DND-41 (cell line): ENCODE data around the gene SART1.
"Not testable (repeated sequence)": the region's sequence is repeated elsewhere in the genome, so short reads cannot be mapped to it uniquely, and the experiment has no call there.

Experiments used
- EZH2 ChIP-seq: IDR thresholded peaks from 3 replicates; pipeline ENCODE4 v1.6.1; 2012; ENCODE audit warnings: borderline replicate concordance, low read depth, mild to moderate bottlenecking, moderate library complexity, low read length, inconsistent platforms; ENCODE audit not compliant: severe bottlenecking
- TF ChIP-seq, protein P1 (sequence below): IDR thresholded peaks from 2 replicates; pipeline ENCODE4 v1.5.1; 2012; ENCODE audit warnings: borderline replicate concordance, low read length, moderate library complexity, mild to moderate bottlenecking; ENCODE audit not compliant: poor library complexity, severe bottlenecking; ENCODE audit errors: extremely low read depth

DNA sequence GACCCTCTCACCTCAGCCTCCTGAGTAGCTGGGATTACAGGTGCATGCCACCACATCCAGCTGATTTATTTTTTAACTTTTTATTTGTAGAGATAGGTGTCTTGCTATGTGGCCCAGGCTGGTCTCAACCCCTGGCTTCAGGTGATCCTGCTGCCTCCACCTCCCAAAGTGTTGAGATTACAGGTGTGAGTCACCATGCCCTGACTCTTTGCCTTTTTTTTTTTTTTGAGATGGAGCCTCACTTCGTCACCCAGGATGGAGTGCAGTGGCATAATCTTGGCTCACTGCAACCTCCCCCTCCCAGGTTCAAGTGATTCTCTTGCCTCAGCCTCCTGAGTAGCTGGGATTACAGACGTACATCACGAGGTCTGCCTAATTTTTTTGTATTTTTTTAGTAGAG, 9.9 kb upstream of the SART1 start:
- TF ChIP-seq, protein P1, sequence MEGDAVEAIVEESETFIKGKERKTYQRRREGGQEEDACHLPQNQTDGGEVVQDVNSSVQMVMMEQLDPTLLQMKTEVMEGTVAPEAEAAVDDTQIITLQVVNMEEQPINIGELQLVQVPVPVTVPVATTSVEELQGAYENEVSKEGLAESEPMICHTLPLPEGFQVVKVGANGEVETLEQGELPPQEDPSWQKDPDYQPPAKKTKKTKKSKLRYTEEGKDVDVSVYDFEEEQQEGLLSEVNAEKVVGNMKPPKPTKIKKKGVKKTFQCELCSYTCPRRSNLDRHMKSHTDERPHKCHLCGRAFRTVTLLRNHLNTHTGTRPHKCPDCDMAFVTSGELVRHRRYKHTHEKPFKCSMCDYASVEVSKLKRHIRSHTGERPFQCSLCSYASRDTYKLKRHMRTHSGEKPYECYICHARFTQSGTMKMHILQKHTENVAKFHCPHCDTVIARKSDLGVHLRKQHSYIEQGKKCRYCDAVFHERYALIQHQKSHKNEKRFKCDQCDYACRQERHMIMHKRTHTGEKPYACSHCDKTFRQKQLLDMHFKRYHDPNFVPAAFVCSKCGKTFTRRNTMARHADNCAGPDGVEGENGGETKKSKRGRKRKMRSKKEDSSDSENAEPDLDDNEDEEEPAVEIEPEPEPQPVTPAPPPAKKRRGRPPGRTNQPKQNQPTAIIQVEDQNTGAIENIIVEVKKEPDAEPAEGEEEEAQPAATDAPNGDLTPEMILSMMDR = not testable (repeated sequence)
- not testable (repeated sequence) for TF ChIP-seq EZH2
